Peyer's patch (tissue), 4 donors: ENCODE measurements around the gene BCL7B.
"Not testable (repeated sequence)": the region's sequence is repeated elsewhere in the genome, so short reads cannot be mapped to it uniquely, and the experiment has no call there.

ENCODE experiments used
- CTCF ChIP-seq, 6 experiments: fragments of 450-650 bp in 4 of 6; fragments of 200-600 bp in 2 of 6; sonication (generic) in 1 of 6; IDR thresholded peaks; one replicate each; pipeline ENCODE4 v1.5.1; 2017 to 2019; ENCODE audit warnings: antibody characterized with exemption in 6 of 6, mild to moderate bottlenecking in 3 of 6, moderate library complexity in 1 of 6
- POLR2A ChIP-seq, 2 donors: fragments of 450-650 bp; IDR thresholded peaks; one replicate each; pipeline ENCODE4 v1.5.1; 2017; ENCODE audit warnings: antibody characterized with exemption in 2 of 2, mild to moderate bottlenecking in 2 of 2, moderate library complexity in 2 of 2

GRCh38 chr7:73581006-73581405, 23.5 kb upstream of the BCL7B start:
- TF ChIP-seq POLR2A, CTCF (IDR thresholded peaks at IDR 0.05): not testable (repeated sequence)
